Cortex of kidney (tissue), 1 donor: ENCODE results near the gene FANCC.
"Not testable (repeated sequence)": the region's sequence is repeated elsewhere in the genome, so short reads cannot be mapped to it uniquely, and the experiment has no call there.

Source experiments
- DNase-seq: peaks from one replicate; lab custom pipeline; 2025; lab: John Stamatoyannopoulos, UW

FANCC gene

DNA sequence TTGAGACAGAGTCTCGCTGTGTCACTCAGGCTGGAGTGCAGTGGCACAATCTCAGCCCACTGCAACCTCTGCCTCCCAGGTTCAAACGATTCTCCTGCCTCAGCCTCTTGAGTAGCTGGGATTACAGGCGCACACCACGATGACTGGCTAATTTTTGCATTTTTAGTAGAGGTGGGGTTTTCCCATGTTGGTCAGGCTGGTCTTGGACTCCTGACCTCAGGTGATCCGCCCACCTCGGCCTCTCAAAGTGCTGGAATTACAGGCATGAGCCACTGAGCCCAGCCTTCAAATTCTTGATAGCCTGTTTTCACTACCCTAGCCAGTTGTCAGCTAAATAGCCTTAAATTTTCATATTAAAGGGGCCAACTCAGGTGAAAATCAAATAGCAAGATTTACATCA, 11.6 kb upstream of the FANCC start:
- not testable (repeated sequence) for DNase-seq

DNA sequence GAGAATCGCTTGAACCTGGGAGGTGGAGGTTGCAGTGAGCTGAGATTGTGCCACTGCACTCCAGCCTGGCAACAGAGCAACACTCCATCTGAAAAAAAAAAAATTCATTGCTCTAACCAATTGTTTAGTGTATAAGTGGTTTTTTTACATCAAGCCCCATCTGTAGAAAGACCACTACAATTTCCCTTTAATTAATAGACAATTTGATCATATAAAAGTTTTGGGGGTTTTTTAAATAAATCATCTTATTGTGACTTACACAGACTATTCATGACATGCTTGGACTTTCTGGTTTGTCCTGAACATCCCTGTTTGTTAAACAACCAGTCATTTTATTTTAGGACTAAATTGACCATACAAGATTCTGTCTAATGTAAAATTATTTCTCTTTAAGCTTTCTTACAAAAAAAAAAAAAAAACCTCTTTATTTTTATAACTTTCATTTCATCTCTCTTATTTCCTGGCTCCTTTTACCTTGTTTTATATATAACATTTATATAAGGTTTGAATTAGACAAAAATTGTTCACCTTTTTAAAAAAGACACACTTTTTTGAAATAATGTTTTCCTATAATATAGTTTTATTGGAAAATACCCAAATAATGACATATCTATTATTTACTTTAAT, 9.8 kb upstream of the FANCC start:
- no peak for DNase-seq

GRCh38 chr9:95325221-95325620, 7.7 kb upstream of the FANCC start:
- DNase-seq: no peak

DNA sequence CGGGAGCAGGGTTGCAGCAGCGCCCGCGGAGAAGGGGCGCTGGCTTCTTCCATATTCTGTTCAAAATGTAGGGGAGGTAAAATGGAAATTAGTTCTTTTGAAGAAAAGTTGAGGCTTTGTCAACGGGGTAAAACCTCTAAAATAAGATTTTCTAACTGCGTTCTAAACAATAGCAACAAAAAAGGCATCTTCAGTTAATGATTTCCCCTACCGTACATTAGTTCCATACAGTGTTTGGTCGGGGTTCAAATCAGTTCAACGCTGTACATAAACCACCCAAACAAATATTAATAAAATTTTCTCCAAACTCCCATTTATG, 343 bp upstream of the FANCC start:
- DNase-seq: no peak

DNA sequence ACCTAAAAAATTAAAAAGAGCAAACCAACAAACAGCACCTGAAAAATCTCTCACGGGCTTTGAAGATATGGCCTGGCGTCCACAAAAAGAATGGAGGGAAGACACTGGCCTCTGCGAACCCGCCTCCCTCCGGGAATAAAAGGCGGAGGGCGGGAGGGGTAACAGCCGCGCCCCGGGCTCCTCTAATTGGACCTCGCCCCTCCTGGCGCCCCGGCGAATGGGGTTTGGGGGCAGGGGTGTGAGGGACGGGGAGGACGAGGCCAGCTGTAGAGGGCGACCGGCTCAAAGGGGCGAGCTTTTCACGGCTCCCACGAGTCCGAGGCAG, 753 bp downstream of the FANCC start:
- DNase-seq: no peak

DNA sequence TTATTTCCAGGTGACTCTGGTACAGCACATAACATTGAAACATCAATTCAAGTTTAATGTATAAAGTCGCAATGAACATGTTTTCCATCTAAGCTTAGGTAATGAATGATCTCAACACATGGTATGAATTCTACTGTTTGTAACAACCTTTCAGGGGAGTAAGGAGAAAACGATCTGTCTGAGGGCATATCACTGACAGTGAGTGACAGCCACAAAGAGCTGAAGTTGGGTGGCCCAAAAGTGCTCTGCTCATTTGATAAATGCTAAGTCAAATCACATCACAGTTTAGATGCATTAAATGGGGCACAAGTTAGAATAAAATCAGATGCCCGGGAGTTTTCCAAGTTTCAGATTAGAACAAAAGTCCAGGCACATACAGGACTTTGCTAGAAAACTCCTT, 1.2 kb downstream of the FANCC start:
- no peak for DNase-seq

- no peak for DNase-seq
Measured at GRCh38 chr9:95315108-95315746, 2.3 kb downstream of the FANCC start.

GRCh38 chr9:95313010-95313498, 4.5 kb downstream of the FANCC start:
- DNase-seq: no peak

DNA sequence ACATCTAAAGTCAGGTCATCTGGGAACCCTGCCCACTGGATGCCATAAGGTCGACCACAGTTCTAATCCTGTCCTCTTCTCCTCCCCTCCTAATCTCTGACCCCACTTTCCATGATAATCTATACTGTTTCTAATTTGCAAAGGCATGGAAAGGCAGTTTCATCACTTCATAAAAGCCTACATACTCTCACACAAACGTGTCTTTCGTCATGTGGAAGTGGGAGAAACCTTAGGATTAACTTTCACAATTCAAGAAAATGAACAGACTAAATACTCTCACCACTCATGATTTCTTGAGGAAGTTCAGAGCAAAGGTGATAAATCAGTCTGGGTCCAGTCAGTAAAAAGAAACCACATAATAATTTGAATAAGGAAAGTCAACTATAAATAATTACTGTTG, 5.5 kb downstream of the FANCC start:
- DNase-seq: no peak

GRCh38 chr9:95307538-95307937, 10.0 kb downstream of the FANCC start:
- DNase-seq: no peak

- no peak for DNase-seq
Measured at GRCh38 chr9:95306819-95307218, 10.7 kb downstream of the FANCC start.

GRCh38 chr9:95305770-95306492, 11.6 kb downstream of the FANCC start:
- no peak for DNase-seq

- DNase-seq: no peak
Measured at GRCh38 chr9:95302479-95302878, 15.0 kb downstream of the FANCC start.

DNA sequence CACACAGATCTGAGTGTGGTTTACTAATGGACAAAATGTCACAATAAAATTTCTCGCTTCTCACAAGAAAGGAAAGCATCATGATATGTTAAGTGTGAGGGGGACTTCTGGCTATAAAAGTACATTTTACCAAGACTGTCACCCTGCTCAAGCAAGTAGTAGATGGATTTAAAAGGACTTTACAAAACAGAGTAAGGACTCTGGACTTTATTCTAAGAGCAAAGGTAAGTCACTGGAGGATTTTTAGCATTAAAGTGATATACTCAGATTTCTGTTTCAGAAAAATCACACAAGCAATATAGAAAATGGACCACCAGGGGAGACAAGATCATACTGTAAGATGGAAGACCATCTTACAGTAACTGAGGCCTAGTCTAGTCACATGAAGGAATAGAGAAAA, 19.7 kb downstream of the FANCC start:
- no peak for DNase-seq

GRCh38 chr9:95297316-95297715, 20.2 kb downstream of the FANCC start:
- DNase-seq: no peak

DNA sequence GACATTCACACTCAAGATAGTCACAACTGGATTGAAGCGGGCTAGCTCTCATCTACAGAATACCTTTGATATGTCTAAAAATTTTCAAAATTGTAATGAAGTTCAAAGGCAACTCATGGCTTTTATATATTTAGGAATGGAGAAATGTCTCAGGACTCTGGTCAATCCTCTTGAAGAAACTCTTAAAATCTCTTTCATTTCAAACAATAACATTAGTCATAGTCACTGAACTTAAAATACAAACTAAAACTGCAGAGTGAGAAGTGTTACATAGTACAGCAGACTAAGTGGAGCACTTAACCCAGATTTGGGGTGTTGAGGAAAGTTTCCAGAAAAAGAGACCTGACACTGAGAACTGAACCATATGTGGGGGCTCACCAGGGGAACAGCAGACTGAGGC, 20.7 kb downstream of the FANCC start:
- no peak for DNase-seq

DNA sequence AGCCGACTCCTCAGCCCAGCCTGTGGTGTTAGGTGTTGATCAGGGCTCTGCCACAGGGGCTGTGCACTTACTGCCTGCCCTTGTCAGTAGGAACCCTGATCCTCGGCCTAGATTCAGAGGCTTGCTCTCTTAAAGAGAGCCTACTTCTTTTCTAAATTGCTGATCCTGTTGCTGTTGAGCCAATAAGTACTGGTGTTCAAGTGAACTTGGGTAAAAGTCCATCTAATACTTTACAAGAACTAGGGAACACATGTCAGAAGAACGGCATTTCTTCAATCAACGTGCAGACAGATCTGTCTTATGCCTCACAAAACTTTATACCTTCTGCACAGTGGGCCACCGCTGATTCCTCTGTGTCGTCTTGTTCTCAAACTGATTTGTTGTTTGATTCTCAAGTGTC, 24.2 kb downstream of the FANCC start:
- not testable (repeated sequence) for DNase-seq

GRCh38 chr9:95292226-95292625, 25.3 kb downstream of the FANCC start:
- DNase-seq: no peak

- DNase-seq: no peak
Measured at GRCh38 chr9:95286151-95286550, 31.4 kb downstream of the FANCC start.

DNA sequence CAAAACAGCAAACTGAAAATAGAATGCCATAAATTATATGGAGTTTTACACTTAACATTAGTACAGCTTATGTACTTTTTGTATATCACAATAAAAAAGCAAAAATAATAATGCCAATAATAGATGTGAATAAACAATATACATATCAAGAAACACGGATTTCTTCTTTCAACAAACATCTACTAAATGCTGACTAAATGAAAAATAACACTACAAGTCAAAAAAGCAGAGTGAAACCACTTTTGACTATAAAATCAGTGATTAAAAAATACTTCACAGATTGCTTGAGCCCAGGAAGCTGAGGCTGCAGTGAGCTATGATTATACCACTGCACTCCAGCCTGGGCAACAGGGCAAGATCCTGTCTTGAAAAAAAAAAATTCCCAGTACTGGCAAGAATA, 32.2 kb downstream of the FANCC start:
- no peak for DNase-seq

DNA sequence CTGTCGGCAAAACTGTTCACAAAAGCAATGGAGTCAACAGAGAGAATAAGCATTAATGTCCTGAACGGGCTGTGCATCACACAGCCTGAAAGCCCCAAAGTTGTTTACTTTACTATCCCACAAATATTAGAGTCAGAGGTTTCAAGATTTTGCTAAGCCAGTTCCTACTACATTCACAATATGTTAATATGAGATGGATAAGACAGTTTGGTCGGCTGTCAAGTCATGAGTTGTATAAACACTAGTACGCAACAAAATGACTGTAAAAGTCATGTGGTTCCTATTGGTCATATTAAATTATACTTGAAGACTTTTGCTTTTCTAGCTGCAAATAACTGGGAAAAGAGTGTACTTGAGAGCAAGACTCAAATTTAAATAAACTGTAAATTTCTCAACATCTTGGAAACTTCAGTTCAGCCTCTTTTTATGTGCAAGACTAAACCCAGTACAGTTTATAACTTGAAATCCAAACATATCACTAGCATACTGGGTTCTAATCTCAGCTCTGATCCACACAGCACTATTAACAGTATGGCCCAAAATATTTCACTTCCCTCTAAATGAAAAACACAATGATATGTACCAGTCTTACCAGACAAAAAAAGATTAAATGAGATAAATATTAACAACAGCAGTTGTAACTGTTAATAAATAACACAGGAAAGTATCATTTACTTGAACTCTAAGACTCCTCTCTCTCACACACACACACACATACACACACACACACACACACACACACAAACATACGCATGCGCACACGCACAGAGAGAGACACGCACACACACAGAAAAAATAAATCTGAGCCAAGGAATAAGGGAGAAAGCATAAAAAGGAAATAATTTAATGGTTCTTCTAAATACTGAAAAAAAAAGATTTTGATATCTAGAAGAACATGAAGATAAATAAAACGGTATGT, 33.1 kb downstream of the FANCC start:
- no peak for DNase-seq

- no peak for DNase-seq
Measured at GRCh38 chr9:95283673-95284072, 33.8 kb downstream of the FANCC start.

GRCh38 chr9:95282332-95282731, 35.2 kb downstream of the FANCC start:
- no peak for DNase-seq
